Endothelial cell of umbilical vein (primary cell): ENCODE results near the gene RAP1GAP. TPM values are rescaled to one million over a fixed set of nuclear protein-coding genes. Genes with fewer than 3 reads are reported as not detected.

ENCODE experiments used
- BruUV-seq: library from RNA; stranded (reverse); fragments of 400-500 nt; replicated peaks from 2 replicates; lab custom pipeline; 2021; lab: Mats Ljungman, UMichigan
- CTCF ChIA-PET: fragments of 300-600, 350-600 bp; sonication (Branson Sonifier 250); formaldehyde crosslinking; loops from one replicate; lab custom pipeline; 2021; ENCODE audit warnings: antibody characterized with exemption, inconsistent platforms; lab: Charles Lee
- POLR2A ChIA-PET: fragments of 300-600, 350-600 bp; sonication (Branson Sonifier 250); formaldehyde crosslinking; loops from one replicate; lab custom pipeline; 2021; ENCODE audit warnings: antibody characterized with exemption, inconsistent platforms; lab: Charles Lee
- DNase-seq: peaks from one replicate; pipeline ENCODE4 v3.0.0-alpha.2; 2011; ENCODE audit warnings: low read depth, low spot score
- FAIRE-seq: peaks from 2 replicates; lab custom pipeline; 2011; peaks lifted over from hg19 to GRCh38; lab: Jason Lieb, UNC
- H2AFZ ChIP-seq: 2 replicates; pipeline ENCODE4 v1.6.0; 2012; ENCODE audit warnings: low read depth, low read length, control low read depth, inconsistent platforms
- H3K27ac ChIP-seq: 2 replicates; pipeline ENCODE4 v1.5.1; 2011; ENCODE audit warnings: low read depth, mild to moderate bottlenecking, control low read depth, low read length, moderate library complexity; ENCODE audit not compliant: insufficient read depth
- H3K27me3 ChIP-seq, 2 experiments: 2 replicates each; pipeline versions ENCODE4 v1.6.0 to v1.6.1; 2011; ENCODE audit warnings: low read length in 2 of 2, mixed read lengths in 1 of 2; ENCODE audit not compliant: control insufficient read depth in 2 of 2, insufficient read depth in 2 of 2
- H3K36me3 ChIP-seq, 2 experiments: 2 replicates in 1 of 2; 3 replicates in 1 of 2; pipeline ENCODE4 v1.5.1; 2011; ENCODE audit warnings: low read length in 2 of 2, mild to moderate bottlenecking in 1 of 2, moderate library complexity in 1 of 2; ENCODE audit not compliant: control insufficient read depth in 2 of 2, insufficient read depth in 2 of 2; ENCODE audit errors: extremely low read depth in 1 of 2
- H3K4me1 ChIP-seq: 3 replicates; pipeline ENCODE4 v1.5.1; 2011; ENCODE audit warnings: mild to moderate bottlenecking, low read length; ENCODE audit not compliant: control insufficient read depth, insufficient read depth; ENCODE audit errors: extremely low read depth
- H3K4me2 ChIP-seq: 2 replicates; pipeline ENCODE4 v1.6.1; 2011; ENCODE audit warnings: low read length, control low read depth, mixed read lengths; ENCODE audit not compliant: insufficient read depth
- H3K4me3 ChIP-seq, 3 experiments: fragments of 200-600 bp in 1 of 3; sonication (generic), shearing (Covaris generic) in 1 of 3; replicated peaks in 1 of 3; 2 replicates each; pipeline ENCODE4 v1.5.1; 2011 to 2016; ENCODE audit warnings: control low read depth in 3 of 3, low read length in 3 of 3, mild to moderate bottlenecking in 2 of 3, inconsistent platforms in 1 of 3, low read depth in 1 of 3, moderate library complexity in 1 of 3; ENCODE audit not compliant: insufficient read depth in 1 of 3
- H3K79me2 ChIP-seq: 2 replicates; pipeline ENCODE4 v1.6.0; 2012; ENCODE audit warnings: low read length, inconsistent platforms; ENCODE audit not compliant: control insufficient read depth, insufficient read depth
- H3K9ac ChIP-seq: replicated peaks from 2 replicates; pipeline ENCODE3; 2011; ENCODE audit warnings: low read length, control low read depth; ENCODE audit not compliant: insufficient read depth; ENCODE audit errors: extremely low read depth
- H3K9me1 ChIP-seq: replicated peaks from 3 replicates; pipeline ENCODE4 v1.6.0; 2011; ENCODE audit warnings: mild to moderate bottlenecking, low read length; ENCODE audit not compliant: control insufficient read depth, insufficient read depth; ENCODE audit errors: extremely low read depth
- H3K9me3 ChIP-seq: replicated peaks from 2 replicates; pipeline ENCODE4 v1.5.1; 2012; ENCODE audit warnings: low read length, inconsistent platforms; ENCODE audit not compliant: control insufficient read depth, insufficient read depth
- H4K20me1 ChIP-seq: replicated peaks from 2 replicates; pipeline ENCODE3; 2011; ENCODE audit warnings: mild to moderate bottlenecking, low read length; ENCODE audit not compliant: control insufficient read depth, insufficient read depth; ENCODE audit errors: extremely low read depth
- EZH2 ChIP-seq: IDR thresholded peaks from 2 replicates; pipeline ENCODE4 v1.6.1; 2012; ENCODE audit warnings: borderline replicate concordance, low read depth, mild to moderate bottlenecking, moderate library complexity, low read length, inconsistent platforms; ENCODE audit not compliant: severe bottlenecking
- FOS ChIP-seq: IDR thresholded peaks from 2 replicates; pipeline ENCODE4 v1.6.1; 2011; ENCODE audit warnings: mild to moderate bottlenecking, low read length, moderate library complexity, borderline replicate concordance; ENCODE audit not compliant: insufficient read depth
- GATA2 ChIP-seq: IDR thresholded peaks from 2 replicates; pipeline ENCODE4 v1.7.0; 2011; ENCODE audit warnings: low read depth, mild to moderate bottlenecking, moderate library complexity, mixed read lengths, low read length; ENCODE audit not compliant: insufficient read length, insufficient read depth
- JUN ChIP-seq: IDR thresholded peaks from 2 replicates; pipeline ENCODE4 v1.6.1; 2011; ENCODE audit warnings: borderline replicate concordance, low read depth; ENCODE audit not compliant: insufficient read length, insufficient read depth
- MYC ChIP-seq: IDR thresholded peaks from one replicate; pipeline ENCODE4 v1.6.1; 2011; ENCODE audit warnings: mild to moderate bottlenecking, low read depth, low read length
- POLR2A ChIP-seq: IDR thresholded peaks from 2 replicates; pipeline ENCODE4 v1.6.1; 2012; ENCODE audit warnings: low read depth, mild to moderate bottlenecking, control low read depth, low read length
- POLR2AphosphoS5 ChIP-seq: IDR thresholded peaks from 2 replicates; pipeline ENCODE4 v1.6.1; 2012; ENCODE audit warnings: low read depth, mild to moderate bottlenecking, control low read depth, low read length, moderate library complexity; ENCODE audit not compliant: insufficient read depth
- dilution Hi-C: fragments of 300-500 bp; cut with MboI; formaldehyde crosslinking; loops from one replicate; pipeline ENCODE4 v1.15.0; 2019; ENCODE audit warnings: low sequenced_read_pairs; ENCODE audit not compliant: extremely low pct_ligation_motif_present
- intact Hi-C: fragments of 100-400 bp; cut with micrococcal nuclease; formaldehyde crosslinking; loops from one replicate; pipeline ENCODE4 v1.10.0; 2022
- polyA plus RNA-seq, 4 experiments: library from polyadenylated mRNA; depleted of rRNA in 3 of 4; stranded (reverse) in 3 of 4; unstranded in 1 of 4; fragments of >200 nt; gene quantifications; 2 replicates each; pipeline versions ENCODE4 v1.2.1 to v1.2.3, GENCODE V29; 2011 to 2012; ENCODE audit warnings: missing spikeins in 1 of 4
- total RNA-seq: library from RNA; stranded (reverse); gene quantifications from 2 replicates; pipeline ENCODE4 v1.2.3, GENCODE V29; 2021
- TF ChIP-seq, protein P1 (sequence below), 2 donors: IDR thresholded peaks; 1 replicate in 1 of 2; 2 replicates in 1 of 2; pipeline ENCODE4 v1.5.1; 2011; ENCODE audit warnings: low read length in 2 of 2, mild to moderate bottlenecking in 2 of 2, moderate library complexity in 2 of 2, control low read depth in 1 of 2, inconsistent platforms in 1 of 2, low read depth in 1 of 2; ENCODE audit not compliant: insufficient read depth in 1 of 2; ENCODE audit errors: extremely low read depth in 1 of 2
- TF ChIP-seq, protein P2 (sequence below): IDR thresholded peaks from 2 replicates; pipeline ENCODE4 v1.6.1; 2011; ENCODE audit not compliant: insufficient read depth, insufficient read length

RAP1GAP gene
- total and polyA plus RNA-seq, 2 donors (not counting 3 experiments of a cell fraction or from before 2014, with no cell fraction given): 0.07 to 0.20 TPM

DNA sequence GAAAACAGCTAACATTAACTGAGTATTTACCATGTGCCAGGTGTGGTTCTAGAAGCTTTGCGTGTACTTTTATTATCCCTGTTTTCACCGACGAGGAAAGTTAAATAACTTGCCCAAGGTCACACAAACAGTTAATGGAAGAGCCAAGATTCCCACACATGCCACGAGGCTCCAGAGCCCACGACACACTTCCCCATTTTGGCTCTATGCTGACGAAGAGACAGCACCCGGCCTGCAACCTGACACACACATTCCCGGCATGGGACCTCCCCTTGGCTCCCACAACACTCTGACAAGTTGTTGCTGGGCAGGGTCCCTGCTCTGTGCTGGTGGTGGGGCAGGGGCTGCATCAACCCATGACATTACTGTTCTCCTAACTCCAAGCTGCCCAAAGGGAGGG is 52.8 kb downstream of the RAP1GAP start:
- TF ChIP-seq FOS: no peak
- Histone ChIP-seq H3K27ac (no peak overlapping the region), H2AFZ (no peak overlapping the region), H3K27me3 (peaks cover 0 to 11% of the 10 kb centered on the region in 2 experiments), H3K4me3 (no peak overlapping the region), H3K4me2 (no peak overlapping the region), H3K79me2 (no peaks in the 10 kb centered on the region), H3K9ac (no peak overlapping the region), H3K36me3 (no peaks in the 10 kb centered on the region), H3K4me1 (no peaks in the 10 kb centered on the region), H3K9me3 (no peaks in the 10 kb centered on the region), H4K20me1 (no peaks in the 10 kb centered on the region), H3K9me1 (no peaks in the 10 kb centered on the region)
- POLR2A ChIA-PET: no interaction called here
- FAIRE-seq (no peak), DNase-seq (no peak)
- dilution Hi-C loops: no loop called here
- no TSS peak for BruUV-seq
- CTCF ChIA-PET: interaction anchor here (1.6 kb wide), 1 partner anchor 10 kb away, joined by 4 read pairs; no protein-coding TSS in a partner anchor
- intact Hi-C loops: no loop called here

DNA sequence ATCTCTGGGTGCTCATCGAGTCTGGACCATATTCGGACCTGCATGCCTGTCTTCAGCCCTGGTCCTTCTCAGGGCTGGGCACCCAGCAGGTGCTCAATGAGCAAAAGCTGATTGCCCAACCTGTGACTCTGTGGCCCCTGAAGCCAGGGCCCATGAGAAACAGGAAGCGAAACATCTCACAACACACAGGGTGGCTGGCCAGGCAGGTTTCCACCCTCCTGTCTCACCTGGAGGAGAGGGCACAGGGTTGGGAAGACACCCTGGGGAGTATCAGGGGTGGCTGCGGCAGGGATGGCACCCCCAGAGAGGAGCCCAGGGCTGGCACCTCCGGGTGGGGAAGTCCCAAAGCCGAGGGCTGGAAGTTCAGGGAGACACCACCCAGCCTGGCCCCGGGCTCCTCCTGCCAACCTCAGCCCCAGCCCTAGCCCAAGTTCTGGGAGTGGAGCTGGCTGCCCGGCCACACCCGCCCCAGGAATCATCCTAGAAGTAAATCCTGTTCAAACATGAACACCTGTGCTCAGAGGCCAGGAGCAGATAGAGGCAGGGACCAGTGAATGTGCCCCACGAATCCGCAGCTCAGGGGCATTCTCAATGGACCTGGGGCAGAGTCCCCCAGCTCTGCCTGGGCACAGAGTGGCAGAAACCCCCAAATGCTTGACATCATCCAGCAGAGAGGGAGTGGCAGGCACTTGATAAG is 54.6 kb downstream of the RAP1GAP start:
- Histone ChIP-seq H3K4me3 (no peak overlapping the region), H3K9me1 (no peaks in the 10 kb centered on the region), H3K27me3 (peaks cover 0 to 4% of the 10 kb centered on the region in 2 experiments), H3K9ac (no peak overlapping the region), H3K4me2 (no peak overlapping the region), H3K27ac (no peak overlapping the region), H3K4me1 (no peaks in the 10 kb centered on the region), H2AFZ (no peak overlapping the region), H4K20me1 (no peaks in the 10 kb centered on the region), H3K36me3 (no peaks in the 10 kb centered on the region), H3K79me2 (no peaks in the 10 kb centered on the region), H3K9me3 (no peaks in the 10 kb centered on the region)
- no peak for DNase-seq
- no TSS peak for BruUV-seq
- POLR2A ChIA-PET: no interaction called here
- TF ChIP-seq POLR2A (no peak), EZH2 (no peak), POLR2AphosphoS5 (no peak), GATA2 (no peak), MYC (no peak), FOS (no peak), JUN (no peak)
- TF ChIP-seq, protein P1, sequence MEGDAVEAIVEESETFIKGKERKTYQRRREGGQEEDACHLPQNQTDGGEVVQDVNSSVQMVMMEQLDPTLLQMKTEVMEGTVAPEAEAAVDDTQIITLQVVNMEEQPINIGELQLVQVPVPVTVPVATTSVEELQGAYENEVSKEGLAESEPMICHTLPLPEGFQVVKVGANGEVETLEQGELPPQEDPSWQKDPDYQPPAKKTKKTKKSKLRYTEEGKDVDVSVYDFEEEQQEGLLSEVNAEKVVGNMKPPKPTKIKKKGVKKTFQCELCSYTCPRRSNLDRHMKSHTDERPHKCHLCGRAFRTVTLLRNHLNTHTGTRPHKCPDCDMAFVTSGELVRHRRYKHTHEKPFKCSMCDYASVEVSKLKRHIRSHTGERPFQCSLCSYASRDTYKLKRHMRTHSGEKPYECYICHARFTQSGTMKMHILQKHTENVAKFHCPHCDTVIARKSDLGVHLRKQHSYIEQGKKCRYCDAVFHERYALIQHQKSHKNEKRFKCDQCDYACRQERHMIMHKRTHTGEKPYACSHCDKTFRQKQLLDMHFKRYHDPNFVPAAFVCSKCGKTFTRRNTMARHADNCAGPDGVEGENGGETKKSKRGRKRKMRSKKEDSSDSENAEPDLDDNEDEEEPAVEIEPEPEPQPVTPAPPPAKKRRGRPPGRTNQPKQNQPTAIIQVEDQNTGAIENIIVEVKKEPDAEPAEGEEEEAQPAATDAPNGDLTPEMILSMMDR (IDR thresholded peaks at IDR 0.05; ENCODE audit: extremely low read depth in 1 of 2, insufficient read depth in 1 of 2, low read depth in 1 of 2, low read length in 2 of 2): no peak
- TF ChIP-seq, protein P2, sequence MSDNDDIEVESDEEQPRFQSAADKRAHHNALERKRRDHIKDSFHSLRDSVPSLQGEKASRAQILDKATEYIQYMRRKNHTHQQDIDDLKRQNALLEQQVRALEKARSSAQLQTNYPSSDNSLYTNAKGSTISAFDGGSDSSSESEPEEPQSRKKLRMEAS: no peak
- CTCF ChIA-PET: no interaction called here
- dilution Hi-C loops: no loop called here
- intact Hi-C loops: no loop called here
- no peak for FAIRE-seq
